ENCODE results near the gene CDIP1. TPM values are rescaled to one million over a fixed set of nuclear protein-coding genes. Genes with fewer than 3 reads are reported as not detected.

The CDIP1 gene
- total and polyA plus RNA-seq, 9 of the 15 experiments (the other 6 are each of a cell fraction or from before 2014, with no cell fraction given), result 0.29 TPM; not detected in 8

- TF ChIP-seq REST (IDR thresholded peaks at IDR 0.05; ENCODE audit: borderline replicate concordance) (no peak), REST (CRISPR knock-in tag; IDR thresholded peaks at IDR 0.05; ENCODE audit: low read depth) (no peak), SMAD1 (IDR thresholded peaks at IDR 0.05; ENCODE audit: low read depth, low read length, partially characterized antibody) (no peak), NR0B1 (IDR thresholded peaks at IDR 0.05; ENCODE audit: partially characterized antibody) (no peak)
These were observed 24.7 kb downstream of the CDIP1 start (continued) for GRCh38 chr16:4513881-4514280.
